ENCODE measurements around the gene CFAP97.

- TF ChIP-seq CTCF (IDR thresholded peaks at IDR 0.05) (no peak), POLR2A (IDR thresholded peaks at IDR 0.05) (no peak)
These were observed 59.1 kb downstream of the CFAP97 start for GRCh38 chr4:185144601-185145240.
